ENCODE measurements around the gene LZTS2.

DNA sequence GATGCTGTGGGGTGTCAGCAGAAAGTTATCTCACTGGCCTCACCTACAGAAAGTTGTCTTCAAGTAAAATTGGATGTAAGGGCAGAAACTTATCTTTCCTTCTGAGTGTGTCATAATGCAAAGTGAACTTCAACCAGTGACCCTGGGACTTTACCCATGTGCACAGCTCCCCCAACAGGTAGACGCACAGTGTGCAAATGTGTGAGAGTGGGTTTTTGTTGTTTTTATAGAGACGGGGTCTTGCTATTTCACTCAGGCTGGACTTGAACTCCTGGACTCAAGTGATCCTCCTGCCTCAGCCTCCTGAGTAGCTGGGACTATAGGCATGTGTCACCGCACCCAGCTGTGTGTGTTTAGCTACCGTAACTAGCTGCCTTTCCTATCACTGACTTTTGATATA is 55.8 kb downstream of the LZTS2 start:
- TF ChIP-seq CTCF (IDR thresholded peaks at IDR 0.05; ENCODE audit: low read depth, low read length, poor library complexity, severe bottlenecking): peak; percentile 59
- no peak for TF ChIP-seq EZH2phosphoT487 (IDR thresholded peaks at IDR 0.05; ENCODE audit: borderline replicate concordance, low read length)

All from DOHH2 (cell line).